Activated CD8-positive, alpha-beta memory T cell treated with anti-CD3 and anti-CD28 coated beads for 48 hours (primary cell): ENCODE data around the gene TIFAB.

Experiments
- DNase-seq, 3 experiments: peaks; one replicate each; pipeline ENCODE4 v3.0.0-alpha.2; 2020; ENCODE audit warnings: low read depth in 2 of 3, low spot score in 2 of 3

The TIFAB gene

DNA sequence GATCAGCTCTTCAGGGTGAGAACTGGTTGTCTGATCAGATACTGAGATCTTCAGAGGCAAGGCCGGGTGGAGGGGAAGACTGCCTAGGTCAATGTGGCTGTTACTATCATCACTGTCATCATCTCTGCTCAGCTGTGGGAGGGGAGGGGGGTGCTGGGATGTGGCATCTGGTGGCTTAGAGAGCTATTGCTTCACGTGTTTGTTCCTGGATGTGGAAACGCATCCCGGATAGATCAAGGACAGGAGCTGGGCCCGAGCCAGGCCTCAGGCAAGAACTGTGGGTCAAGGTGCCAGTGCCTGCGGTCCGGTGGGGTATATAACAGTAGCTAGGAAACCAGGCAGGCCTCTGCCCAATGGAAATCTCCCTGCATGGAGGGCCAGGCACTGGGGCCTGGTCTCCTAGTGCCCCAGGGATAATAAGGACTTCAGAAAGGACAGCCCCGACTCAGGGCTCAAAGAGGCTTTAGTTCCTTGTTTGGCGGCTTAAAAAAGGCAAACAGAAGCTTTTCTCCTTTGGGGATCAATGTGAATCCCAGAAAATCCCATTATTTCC is 30.3 kb upstream of the TIFAB start:
- no peak for DNase-seq

DNA sequence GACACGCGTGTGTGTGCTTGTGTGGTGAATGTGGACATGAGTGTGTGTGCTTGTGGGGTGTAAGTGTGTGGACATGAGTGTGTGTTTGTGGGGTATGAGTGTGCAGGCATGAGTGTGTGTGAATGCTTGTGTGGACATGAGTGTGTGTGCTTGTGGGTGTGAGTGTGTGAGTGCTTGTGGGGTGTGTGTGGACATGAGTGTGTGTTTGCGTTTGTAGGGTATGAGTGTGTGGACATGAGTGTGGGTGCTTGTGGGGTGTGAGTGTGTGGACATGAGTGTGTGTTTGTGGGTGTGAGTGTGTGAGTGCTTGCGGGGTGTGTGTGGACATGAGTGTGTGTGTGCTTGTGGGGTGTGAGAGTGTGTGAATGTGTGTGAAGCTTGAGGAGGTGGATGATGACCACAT is 29.8 kb upstream of the TIFAB start:
- DNase-seq: no peak

DNA sequence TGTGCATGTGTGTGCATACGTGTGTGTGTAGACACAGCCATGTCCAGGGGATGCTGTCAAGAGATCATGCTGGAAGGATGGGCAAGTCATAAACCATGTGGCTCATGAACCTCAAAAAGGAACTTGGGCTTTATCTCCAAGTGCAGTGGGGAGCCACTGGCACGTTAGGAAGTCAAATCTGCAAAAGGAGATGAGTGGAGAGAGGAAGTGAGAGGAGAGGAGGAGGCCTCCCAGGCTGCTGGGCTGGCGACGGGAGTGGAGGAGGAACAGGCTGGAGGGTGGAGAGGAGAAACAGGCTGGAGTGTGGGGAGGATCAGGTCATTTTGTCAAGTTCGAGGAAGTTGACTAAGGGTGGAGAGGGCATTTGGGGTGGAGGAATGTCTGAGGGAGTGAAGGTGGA is 29.2 kb upstream of the TIFAB start:
- no peak for DNase-seq

DNA sequence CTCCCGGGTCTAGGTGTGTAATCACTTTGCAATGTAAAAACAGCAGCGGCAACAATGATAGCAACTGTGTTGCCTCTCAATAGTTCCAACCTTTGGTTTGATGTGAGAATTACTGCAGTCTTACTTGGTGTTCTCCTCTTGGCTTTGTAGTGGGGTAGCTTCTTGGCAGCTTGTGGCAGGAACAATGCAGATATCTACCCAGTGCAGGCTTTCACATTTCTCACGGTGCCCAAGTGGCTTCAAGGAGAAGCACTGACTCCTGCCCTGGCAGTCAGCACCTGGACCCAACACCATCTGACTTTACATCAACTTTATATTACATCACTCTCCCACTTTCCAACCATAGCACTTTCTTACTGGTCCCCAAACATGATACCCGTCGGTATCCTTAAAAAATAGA is 28.4 kb upstream of the TIFAB start:
- no peak for DNase-seq

DNA sequence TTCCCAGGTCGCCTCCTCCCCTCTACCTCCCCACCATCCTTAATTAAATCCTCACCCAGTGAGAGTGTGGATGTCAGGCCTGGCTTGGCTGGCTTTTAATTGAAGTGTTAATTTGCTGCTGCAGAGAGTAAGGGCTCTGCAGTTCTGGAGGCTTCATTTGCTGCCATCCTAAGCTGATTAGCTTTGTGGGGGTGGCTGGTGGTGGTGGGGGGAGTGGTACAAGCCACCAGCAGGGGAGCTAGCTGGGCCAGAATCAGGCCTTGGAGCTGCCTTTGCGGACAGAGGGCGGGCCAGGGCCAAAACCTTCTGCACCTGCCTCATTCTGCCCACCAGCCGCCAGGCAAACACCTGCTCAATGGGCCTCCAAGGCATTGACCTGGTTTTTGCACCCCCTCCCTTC is 26.8 kb upstream of the TIFAB start:
- DNase-seq: no peak

DNA sequence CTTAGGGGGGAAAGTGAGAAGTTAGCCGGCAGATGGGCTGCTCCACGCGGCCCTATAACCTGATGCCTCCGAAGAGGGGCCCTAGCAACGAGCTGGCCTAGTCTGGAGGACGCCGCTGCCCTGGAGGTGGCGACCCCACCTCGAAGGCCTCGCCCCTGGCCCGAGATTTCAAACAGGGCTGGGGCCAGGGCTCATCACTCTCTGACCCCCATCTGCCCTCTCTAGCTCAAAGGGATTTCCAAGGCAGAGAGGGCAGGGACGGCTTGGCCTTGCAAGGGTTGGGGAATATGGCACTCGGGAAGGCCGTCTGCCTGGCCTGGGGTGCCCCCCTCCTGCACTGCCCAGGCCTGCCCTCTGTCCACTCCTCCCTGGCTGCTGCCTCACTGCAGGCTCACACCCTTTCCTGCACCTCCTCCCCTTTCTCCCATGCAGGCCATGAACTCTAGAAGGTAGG is 25.5 kb upstream of the TIFAB start:
- no peak for DNase-seq

DNA sequence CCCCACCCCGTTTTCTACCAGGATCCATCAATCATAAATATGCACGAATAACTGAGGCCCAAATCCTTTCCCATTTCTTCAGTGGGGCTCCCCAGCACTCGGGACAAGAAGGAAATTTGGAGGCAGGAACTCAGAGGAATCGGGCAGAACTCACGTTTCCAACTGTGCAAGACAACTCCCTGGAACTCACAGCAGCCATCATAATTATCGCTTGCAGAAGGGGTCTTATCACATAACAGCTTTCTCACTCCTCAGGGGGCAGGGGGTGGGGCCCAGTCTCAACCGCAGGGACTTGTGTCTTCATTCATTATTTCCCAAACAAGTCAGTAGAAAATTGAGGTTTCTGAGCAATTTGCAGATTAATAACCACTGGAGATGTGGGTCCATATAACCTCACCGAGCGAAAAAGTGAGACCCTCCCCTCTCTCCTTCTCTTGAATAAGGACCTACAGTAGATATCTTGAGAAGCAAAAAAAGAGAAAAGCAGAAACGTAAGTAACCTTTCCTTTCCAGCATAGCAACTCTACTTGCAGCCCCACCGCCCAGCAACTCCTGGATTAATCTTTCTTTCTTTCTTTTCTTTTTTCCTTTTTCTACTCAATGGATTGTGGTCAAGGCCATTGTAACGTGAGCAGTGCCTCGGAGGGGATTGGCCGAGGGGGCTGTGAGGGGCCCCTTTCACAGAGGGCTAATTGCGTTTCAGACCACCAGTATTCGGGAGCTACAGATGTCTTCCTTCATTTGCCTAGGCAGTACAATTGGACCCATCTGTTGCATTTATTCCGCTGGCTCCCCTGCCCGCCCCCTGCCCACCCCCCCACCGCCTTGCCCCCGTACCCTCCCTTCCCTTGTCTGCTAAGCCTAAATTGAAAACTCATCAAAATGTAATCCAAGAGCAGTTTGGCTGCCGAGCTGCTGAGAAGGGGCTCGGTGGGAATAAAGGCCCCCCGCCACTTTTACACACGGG is 24.7 kb upstream of the TIFAB start:
- DNase-seq: no peak

DNA sequence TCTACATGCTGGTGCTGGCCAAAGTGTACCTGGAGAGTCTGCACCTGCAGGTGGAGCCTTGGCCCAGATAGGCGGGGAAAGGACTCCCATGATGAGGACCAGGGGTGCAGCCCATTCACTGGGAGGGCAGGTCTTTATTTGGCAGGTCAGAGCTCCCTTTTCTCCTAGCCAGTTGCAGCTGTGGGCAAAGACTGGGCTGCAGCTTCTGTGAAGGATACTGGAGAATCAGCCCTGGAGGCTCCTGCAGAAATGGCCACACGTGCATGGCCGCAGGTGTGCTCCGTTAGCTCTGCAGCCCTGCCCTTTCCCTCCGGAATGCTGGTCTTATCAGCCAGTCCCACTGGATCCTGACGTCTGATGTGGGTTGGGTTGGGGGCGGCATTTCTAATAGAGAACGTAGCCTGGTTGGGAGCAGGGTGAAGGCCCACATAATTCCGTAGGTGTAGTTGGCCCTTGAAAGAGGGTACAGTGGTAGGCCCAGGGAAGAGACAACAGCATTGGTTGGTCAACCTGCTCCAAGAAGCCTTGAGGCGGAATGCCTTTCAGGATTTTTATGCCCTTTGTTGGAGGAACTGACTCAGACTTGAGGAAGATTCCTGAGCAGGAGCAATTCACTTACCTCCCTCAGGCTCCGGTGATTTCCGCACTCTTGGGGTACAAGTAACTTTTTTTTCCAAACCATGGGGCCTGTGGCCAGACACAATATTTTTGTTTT is 22.0 kb upstream of the TIFAB start:
- DNase-seq: no peak

DNA sequence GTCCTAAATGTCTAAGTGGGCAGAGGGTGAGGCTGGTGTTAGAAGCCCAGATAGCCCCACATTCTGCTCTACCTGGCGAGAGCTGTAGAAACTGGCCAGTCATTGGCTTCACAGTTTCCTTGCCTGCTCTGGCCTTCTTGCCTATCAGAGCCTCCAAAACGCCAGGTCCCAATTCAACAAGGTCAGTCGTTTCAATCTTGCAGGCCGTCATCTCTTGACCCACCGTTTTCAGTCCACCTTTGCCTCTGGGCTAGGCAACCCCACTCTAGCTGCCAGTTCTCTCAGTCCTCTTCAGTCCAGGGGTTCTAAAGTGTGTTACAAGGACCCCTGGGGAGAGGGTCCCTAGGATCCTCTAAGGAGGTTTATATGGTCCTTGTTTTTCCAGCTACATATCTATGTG is 20.0 kb upstream of the TIFAB start:
- DNase-seq: no peak

DNA sequence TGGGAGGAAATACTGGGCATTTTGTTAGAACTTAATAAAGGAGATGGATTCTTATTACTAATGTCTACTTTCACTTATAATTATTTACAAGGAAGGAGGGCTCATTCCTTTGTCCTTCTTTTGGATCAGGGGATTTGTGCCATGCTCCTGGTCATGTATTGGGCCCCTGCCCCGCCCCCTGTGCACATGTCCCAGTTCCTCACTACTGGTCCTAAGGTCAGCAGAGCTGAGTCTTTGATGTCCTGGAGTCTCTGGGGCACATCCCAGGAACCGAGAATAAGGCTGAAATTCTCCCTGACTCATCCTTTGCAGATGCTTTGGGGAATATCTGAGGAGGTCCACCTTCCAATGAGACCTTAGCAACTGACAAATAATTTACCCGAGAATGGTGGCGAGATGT is 19.6 kb upstream of the TIFAB start:
- DNase-seq: no peak

DNA sequence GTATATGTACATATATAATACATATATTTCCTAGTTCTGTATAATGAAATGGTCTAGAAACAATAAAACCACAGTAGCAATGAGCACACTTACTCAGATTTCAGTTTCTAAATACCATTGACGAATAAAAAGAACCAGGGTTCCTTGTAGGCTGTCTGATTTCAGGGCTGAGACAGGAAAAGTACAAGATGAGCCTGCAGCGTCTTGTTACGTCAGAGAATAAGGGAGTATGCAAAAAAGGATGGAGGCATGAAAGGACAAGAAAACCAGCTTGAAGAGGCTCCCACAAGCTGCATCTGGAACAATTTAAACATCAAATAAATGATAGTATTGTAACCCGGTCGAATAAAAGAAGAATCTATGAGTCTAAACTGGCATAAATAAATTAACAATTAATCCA is 17.8 kb upstream of the TIFAB start:
- no peak for DNase-seq

DNA sequence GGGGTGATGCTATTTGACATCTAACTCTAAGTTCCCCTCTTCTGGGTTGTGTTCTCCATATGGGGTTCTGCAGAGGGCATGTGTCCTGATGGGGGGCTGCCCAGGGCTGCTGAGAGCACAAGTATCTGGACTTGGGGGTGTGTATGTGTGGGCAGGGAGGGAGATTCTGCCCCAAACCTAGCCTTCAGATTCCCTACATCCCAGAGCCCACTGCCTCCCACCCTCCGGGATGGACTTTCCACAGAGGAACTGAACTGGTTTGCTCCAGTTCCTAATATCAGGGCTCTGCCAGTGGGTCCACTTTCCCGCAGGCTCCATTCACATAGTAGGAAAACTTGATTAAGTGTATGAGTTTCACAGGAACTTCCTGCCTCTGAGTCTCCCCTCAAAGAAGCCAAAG is 16.4 kb upstream of the TIFAB start:
- DNase-seq: no peak

DNA sequence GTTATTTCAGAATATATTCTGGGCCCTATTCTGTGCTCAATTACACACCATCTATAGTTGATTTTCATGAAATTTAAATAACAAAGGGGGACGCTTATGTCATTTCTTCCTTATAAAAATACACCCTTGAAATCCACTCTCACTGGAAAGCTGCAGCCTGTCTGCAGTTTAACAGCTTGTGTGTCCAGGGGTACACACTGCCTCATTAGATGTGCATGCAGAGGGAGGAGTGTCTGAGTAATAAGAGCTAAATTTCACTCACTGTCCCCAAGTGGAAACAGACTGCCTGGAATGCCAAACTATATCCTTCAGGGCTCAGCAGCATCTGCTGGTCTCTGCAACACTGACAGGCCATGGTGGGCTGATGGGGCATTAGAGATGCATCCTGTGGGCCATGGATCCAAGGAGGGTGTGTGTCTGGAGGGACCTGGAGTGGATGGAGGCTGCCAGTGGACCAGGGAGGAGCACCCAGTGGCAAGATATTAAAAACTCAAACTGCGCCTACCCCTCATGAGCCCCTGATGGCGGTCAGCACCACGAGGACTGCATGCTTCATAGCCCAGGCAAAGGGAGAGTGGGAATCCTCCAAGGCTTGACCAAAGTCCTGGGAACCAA is 15.8 kb upstream of the TIFAB start:
- DNase-seq: no peak

DNA sequence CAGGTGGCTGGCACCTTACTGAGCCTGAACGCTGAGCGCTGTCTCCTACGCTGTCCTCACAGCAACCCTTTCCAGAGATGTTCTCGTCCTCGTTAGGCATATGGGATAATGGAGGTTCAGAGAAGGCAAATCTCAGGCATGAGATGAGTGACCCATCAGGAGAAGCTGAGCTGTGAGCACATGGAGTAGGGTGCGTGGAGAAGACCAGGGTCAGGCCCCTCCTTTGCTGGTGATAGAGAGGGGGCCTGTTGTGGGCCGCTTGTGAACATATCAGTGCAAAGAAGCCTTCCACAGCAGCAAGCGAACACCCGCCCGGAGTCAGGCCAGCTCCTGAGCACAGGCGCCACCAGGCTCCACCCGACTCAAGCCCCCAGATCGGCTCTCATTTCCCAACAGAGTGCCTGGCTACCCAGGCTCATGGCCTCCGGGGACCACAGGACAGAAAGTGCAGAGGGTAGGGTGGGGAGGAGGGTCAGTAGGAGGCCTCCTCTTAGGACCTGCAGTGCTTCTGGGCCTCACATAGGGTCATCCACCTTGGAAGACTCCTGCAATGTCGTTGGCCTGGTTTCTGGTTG is 15.0 kb upstream of the TIFAB start:
- no peak for DNase-seq

DNA sequence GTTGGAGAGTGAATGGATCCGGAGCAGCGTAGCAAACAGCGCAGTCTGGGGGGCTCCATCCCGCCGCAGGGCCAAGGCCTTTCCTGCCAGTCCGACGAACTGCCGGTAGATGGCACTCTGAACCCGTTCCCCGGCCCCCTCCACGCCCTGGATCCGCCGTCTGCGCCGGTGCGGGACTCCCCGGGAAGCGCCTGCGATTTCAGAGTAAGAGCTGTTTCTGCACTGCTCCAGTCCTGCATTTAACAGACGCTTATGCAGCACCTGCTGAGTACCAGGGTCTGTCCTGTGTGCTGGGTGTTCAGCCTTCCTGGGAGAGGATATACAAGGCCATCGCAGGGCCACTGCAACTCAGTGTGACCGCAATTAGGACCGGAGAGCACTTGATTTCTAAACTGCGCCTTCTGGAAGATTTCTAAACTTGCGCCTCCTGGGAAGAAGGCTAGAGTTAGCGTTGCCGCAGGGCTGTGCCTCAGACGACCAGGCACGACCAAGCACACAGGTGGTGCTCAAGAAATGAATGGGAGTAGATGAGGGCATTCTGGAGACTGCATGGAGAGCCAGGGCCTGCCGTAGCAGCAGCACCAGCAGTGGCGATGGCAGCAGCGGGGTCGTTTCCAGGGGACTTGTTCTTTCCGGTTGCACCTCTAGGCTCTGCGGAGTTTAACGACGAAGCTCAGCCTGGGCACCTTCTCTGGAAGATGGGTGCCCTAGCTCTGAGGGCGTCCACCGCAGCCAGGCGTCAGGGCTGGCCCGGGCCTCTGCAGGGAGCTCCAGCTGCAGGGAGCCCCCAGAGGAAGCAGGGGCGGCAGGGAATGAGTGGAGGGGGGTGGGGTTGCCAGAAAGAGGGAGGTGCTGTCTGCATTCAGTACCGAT is 14.3 kb upstream of the TIFAB start:
- DNase-seq: peak; percentile 38 to 68 (median 57)

DNA sequence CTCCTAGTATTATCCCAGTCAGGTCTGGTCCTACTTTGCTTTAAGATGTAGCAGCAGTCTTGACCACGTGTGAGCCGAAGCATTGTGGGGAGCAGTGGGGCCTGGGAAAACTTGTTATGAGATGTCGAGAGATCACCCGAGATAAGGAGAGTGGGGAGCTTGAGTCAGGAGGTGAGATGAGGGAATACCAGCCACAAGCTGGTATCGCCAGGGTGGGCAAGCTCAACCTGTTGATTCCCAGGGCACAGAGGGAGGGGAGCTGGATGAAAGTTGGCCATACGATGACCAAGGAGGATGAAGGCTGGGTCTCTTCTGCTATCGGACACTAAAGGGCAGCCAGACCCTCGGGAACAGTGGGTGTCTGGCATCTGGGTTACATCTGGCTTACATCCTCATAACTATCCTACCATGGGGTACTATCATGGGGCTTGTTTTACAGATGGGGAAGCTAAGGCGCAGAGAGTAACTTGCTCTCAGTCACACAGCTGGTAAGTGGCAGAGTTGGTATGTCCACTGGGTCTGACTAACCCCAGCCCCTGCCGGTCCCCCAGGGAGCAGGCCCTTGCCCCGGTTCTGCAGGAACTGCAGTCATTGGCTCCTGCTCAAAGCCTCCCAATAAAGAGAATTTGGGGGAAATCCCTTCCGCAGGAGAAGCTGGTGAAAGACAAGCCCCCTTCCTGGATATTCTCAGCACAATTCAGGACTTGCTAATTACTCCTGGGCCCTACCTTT is 13.4 kb upstream of the TIFAB start:
- no peak for DNase-seq

DNA sequence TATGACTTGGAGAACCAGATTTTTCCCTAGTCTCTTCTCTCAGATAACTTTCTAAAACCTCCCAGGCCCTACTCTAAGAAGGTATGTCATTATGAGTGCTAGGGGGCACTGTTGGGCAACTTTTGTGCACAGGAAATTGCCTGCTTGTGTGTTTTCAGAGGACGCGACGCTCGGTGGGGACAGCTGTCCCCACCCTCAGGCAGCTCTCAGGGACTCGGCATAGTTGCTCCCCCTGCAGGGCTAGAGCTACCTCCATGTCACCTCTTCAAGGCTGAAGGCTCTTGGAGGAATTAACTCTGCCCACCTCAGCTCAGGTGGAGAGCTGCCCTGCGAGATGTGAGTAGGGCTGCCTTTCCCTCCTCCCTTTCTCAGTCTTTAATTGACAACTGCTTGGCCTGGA is 10.2 kb upstream of the TIFAB start:
- peak in 1 of 3 experiments; percentile 15 for DNase-seq

DNA sequence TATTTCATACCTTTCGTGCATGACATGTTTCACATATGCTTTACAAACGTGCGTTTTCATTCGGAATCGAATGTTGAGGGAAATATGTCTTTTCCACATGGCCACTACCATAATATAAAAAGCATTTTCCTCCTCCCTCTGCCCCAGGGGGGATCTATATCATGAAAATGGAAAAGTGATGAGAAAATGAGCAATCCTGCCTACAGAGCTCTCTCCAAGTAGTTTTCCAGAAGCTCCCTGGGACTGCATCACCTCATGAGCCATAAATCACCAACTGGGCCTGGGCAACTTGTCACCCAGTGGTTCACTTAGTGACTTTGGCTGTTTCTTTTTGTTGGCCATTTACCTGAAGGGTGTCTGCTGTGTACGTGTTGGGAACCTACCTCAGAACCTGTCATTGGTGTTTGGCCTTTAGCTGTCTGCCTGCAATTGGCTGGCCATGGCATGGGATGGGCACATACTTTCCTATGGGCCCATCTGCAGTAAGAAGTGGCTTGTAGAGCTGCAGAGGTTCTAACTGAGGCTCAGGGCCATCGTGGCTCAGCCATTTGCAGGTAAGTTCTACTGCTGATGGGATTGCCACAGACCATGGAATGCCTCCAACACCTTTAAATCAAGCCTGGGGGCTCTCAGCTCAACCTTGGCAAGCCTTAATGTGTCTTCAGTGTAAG is 9.5 kb upstream of the TIFAB start:
- no peak for DNase-seq
